ENCODE measurements around the gene SLC35G2. TPM values are rescaled to one million over a fixed set of nuclear protein-coding genes. Genes with fewer than 3 reads are reported as not detected.

SLC35G2 gene
- total and polyA plus RNA-seq, 2 experiments from 2014 or later, result 1.5 to 1.6 TPM

GRCh38 chr3:136852180-136852579, 33.3 kb downstream of the SLC35G2 start:
- no peaks in the 10 kb centered on the region for H3K4me1 ChIP-seq (ENCODE audit: insufficient read depth)
- DNase-seq (ENCODE audit: low spot score), result no peak
- WGBS (ENCODE audit: low lambda C conversion rate, missing lambda C conversion rate), result 95% methylated on average over 4 of the region's 4 CpGs
- H3K4me3 ChIP-seq, result no peak overlapping the region
- no peaks in the 10 kb centered on the region for H3K36me3 ChIP-seq (replicated peaks; ENCODE audit: insufficient read depth, low read depth)
- H3K4me2 ChIP-seq, result no peak overlapping the region
- H2AFZ ChIP-seq, result no peak overlapping the region
- H4K20me1 ChIP-seq (ENCODE audit: insufficient read depth, poor library complexity, severe bottlenecking), result no peaks in the 10 kb centered on the region
- TF ChIP-seq CTCF (IDR thresholded peaks at IDR 0.05; ENCODE audit: poor library complexity) (no peak), EZH2phosphoT487 (IDR thresholded peaks at IDR 0.05; ENCODE audit: low read depth, severe bottlenecking, unreplicated experiment) (no peak), EZH2 (IDR thresholded peaks at IDR 0.05; ENCODE audit: borderline replicate concordance) (no peak)
- peaks cover 9% of the 10 kb centered on the region for H3K79me2 ChIP-seq
- no peaks in the 10 kb centered on the region for H3K9me2 ChIP-seq (replicated peaks; ENCODE audit: insufficient read depth)
- H3K27me3 ChIP-seq, result no peaks in the 10 kb centered on the region
- H3K9me3 ChIP-seq (ENCODE audit: low read depth), result no peaks in the 10 kb centered on the region
- H3K27ac ChIP-seq, result no peak overlapping the region

DNA sequence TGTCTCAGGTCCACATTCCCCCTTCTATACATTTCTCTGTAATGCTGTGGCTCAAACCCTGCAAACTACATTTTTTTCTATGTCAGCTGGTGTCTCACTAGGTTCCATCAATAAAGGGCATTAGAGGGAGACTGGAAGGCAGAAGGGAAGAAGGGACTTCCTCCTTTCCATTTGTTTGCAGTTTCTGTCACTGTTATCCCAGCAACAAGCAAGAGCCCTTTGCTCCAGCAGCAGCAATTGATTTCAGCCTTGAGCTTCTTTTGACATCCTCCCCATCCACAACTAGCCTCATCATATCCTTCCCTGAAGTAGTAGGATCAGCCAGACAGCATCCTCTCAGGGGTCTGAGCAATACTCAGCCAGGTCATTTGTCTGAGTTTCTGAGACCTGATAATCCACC, 37.7 kb downstream of the SLC35G2 start:
- no peaks in the 10 kb centered on the region for H3K9me3 ChIP-seq (ENCODE audit: low read depth)
- no peak overlapping the region for H2AFZ ChIP-seq
- no peak overlapping the region for H3K4me2 ChIP-seq
- TF ChIP-seq EZH2phosphoT487 (IDR thresholded peaks at IDR 0.05; ENCODE audit: low read depth, severe bottlenecking, unreplicated experiment) (no peak), EZH2 (IDR thresholded peaks at IDR 0.05; ENCODE audit: borderline replicate concordance) (no peak), CTCF (IDR thresholded peaks at IDR 0.05; ENCODE audit: poor library complexity) (no peak)
- DNase-seq (ENCODE audit: low spot score), result no peak
- peaks cover 29% of the 10 kb centered on the region for H3K79me2 ChIP-seq
- H3K4me3 ChIP-seq, result no peak overlapping the region
- H3K27ac ChIP-seq, result no peak overlapping the region
- no peaks in the 10 kb centered on the region for H4K20me1 ChIP-seq (ENCODE audit: insufficient read depth, poor library complexity, severe bottlenecking)
- peaks cover 5% of the 10 kb centered on the region for H3K4me1 ChIP-seq (ENCODE audit: insufficient read depth)
- no peaks in the 10 kb centered on the region for H3K9me2 ChIP-seq (replicated peaks; ENCODE audit: insufficient read depth)
- H3K36me3 ChIP-seq (replicated peaks; ENCODE audit: insufficient read depth, low read depth), result no peaks in the 10 kb centered on the region
- H3K27me3 ChIP-seq, result no peaks in the 10 kb centered on the region

DNA sequence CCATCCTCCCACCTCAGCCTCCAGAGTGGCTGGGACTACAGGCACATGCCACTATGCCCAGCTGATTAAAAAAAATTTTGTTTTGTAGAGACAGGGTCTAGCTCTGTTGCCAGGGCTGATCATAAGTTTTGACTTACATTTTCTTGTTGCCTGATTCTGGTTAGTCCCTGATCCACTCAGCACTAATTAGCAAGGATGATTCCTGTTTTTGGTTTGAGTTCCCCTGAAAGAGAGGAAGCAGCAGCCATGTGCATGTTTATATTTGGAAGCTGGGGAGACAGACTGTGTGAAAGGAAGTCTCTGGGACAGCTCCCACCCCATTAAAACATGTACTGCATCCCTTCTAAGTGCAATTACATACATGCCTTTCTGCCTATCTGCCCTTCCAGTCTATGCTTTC, 39.5 kb downstream of the SLC35G2 start:
- no peak for DNase-seq (ENCODE audit: low spot score)

More for the DNA sequence above, 39.5 kb downstream of the SLC35G2 start:
- Histone ChIP-seq H3K36me3 (replicated peaks; ENCODE audit: insufficient read depth, low read depth) (no peaks in the 10 kb centered on the region), H3K79me2 (peaks cover 35% of the 10 kb centered on the region), H3K27ac (no peak overlapping the region), H3K4me1 (ENCODE audit: insufficient read depth) (peaks cover 5% of the 10 kb centered on the region), H3K4me3 (no peak overlapping the region), H3K4me2 (no peak overlapping the region), H3K9me2 (replicated peaks; ENCODE audit: insufficient read depth) (no peaks in the 10 kb centered on the region), H2AFZ (no peak overlapping the region), H3K27me3 (no peaks in the 10 kb centered on the region), H4K20me1 (ENCODE audit: insufficient read depth, poor library complexity, severe bottlenecking) (no peaks in the 10 kb centered on the region), H3K9me3 (ENCODE audit: low read depth) (no peaks in the 10 kb centered on the region)
- TF ChIP-seq EZH2phosphoT487 (IDR thresholded peaks at IDR 0.05; ENCODE audit: low read depth, severe bottlenecking, unreplicated experiment), result no peak
- TF ChIP-seq CTCF (IDR thresholded peaks at IDR 0.05; ENCODE audit: poor library complexity), result no peak
- no peak for TF ChIP-seq EZH2 (IDR thresholded peaks at IDR 0.05; ENCODE audit: borderline replicate concordance)

All from hepatocyte (in vitro differentiated cells).